ENCODE measurements around the gene STPG3. TPM values are rescaled to one million over a fixed set of nuclear protein-coding genes. Genes with fewer than 3 reads are reported as not detected.

Gene STPG3
- total and polyA plus RNA-seq, 9 of the 15 experiments (the other 6 are each of a cell fraction or from before 2014, with no cell fraction given): not detected

DNA sequence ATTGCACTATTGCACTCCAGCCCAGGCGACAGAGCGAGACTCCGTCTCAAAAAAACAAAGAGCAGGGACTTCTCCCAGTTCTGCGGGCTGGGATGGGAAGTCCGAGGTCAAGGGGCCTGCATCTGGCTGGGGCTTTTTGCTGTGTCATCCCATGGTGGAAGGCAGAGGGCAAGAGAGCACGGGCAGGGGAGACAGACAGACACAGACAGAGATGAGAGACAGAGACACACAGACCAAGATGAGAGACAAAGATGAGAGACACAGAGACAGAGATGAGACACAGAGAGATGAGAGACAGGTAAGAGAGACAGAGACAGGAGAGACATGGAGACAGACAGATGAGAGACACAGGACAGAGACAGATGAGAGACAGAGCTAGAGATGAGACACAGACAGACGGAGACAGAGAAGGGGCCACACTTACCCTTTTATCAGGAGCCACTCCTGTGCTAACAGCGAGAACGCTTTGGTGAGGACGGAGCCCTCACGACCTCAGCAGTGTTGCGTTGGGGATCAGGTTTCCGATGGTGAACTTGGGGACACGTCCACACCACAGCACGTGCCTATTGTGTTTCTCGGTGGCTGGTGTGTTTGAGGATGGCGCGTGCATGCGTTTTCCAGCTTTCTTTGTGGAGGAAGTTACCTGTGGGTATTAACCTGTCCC is 17.6 kb downstream of the STPG3 start (continued):
- TF ChIP-seq, protein P1, sequence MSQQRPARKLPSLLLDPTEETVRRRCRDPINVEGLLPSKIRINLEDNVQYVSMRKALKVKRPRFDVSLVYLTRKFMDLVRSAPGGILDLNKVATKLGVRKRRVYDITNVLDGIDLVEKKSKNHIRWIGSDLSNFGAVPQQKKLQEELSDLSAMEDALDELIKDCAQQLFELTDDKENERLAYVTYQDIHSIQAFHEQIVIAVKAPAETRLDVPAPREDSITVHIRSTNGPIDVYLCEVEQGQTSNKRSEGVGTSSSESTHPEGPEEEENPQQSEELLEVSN (IDR thresholded peaks at IDR 0.05; ENCODE audit: borderline replicate concordance in 1 of 2, extremely low read depth in 1 of 2, insufficient read depth in 1 of 2, insufficient read length in 1 of 2, low read depth in 1 of 2, low read length in 1 of 2, poor library complexity in 1 of 2, severe bottlenecking in 1 of 2): peak; percentile 40 to 49
- TF ChIP-seq BACH1 (tag; IDR thresholded peaks at IDR 0.05) (peak; percentile 67), GABPA (tag; conservative IDR thresholded peaks at IDR 0.05; ENCODE audit: low read depth) (0 out of 2 replicates have a peak, but pooled peaks have one; percentile 1), RBM14 (IDR thresholded peaks at IDR 0.05; ENCODE audit: borderline replicate concordance, insufficient read depth, low read depth, low read length) (no peak), TEAD1 (CRISPR knock-in tag; IDR thresholded peaks at IDR 0.05) (0 out of 4 replicates have a peak, but pooled peaks of 1 of the 2 experiments have one; percentile 36), SRSF7 (optimal IDR thresholded peaks at IDR 0.05; ENCODE audit: low read depth, low read length) (no peak), NR2F6 (CRISPR knock-in tag; IDR thresholded peaks at IDR 0.05) (no peak), NCOA1 (IDR thresholded peaks at IDR 0.05; ENCODE audit: low read depth) (peak; percentile 73), BRD4 (IDR thresholded peaks at IDR 0.05) (no peak), MCM2 (IDR thresholded peaks at IDR 0.05; ENCODE audit: low read depth) (no peak), NONO (IDR thresholded peaks at IDR 0.05; ENCODE audit: low read depth in 2 of 2, low read length in 1 of 2) (no peak), TRIM24 (IDR thresholded peaks at IDR 0.05) (peak; percentile 32 to 70; a peak in 3 of 4 replicates), ZEB2 (IDR thresholded peaks at IDR 0.05) (peak; percentile 67; the same call in 1 of the 2 replicates), EP300 (IDR thresholded peaks at IDR 0.05; ENCODE audit: low read length) (peak; percentile 43; the same call in 1 of the 2 replicates), NFYB (IDR thresholded peaks at IDR 0.05; ENCODE audit: extremely low read depth, insufficient read length) (no peak), SMARCE1 (IDR thresholded peaks at IDR 0.05) (peak; percentile 80), HOXB6 (CRISPR knock-in tag; IDR thresholded peaks at IDR 0.05; ENCODE audit: borderline replicate concordance) (no peak)
- TF ChIP-seq, protein P2, sequence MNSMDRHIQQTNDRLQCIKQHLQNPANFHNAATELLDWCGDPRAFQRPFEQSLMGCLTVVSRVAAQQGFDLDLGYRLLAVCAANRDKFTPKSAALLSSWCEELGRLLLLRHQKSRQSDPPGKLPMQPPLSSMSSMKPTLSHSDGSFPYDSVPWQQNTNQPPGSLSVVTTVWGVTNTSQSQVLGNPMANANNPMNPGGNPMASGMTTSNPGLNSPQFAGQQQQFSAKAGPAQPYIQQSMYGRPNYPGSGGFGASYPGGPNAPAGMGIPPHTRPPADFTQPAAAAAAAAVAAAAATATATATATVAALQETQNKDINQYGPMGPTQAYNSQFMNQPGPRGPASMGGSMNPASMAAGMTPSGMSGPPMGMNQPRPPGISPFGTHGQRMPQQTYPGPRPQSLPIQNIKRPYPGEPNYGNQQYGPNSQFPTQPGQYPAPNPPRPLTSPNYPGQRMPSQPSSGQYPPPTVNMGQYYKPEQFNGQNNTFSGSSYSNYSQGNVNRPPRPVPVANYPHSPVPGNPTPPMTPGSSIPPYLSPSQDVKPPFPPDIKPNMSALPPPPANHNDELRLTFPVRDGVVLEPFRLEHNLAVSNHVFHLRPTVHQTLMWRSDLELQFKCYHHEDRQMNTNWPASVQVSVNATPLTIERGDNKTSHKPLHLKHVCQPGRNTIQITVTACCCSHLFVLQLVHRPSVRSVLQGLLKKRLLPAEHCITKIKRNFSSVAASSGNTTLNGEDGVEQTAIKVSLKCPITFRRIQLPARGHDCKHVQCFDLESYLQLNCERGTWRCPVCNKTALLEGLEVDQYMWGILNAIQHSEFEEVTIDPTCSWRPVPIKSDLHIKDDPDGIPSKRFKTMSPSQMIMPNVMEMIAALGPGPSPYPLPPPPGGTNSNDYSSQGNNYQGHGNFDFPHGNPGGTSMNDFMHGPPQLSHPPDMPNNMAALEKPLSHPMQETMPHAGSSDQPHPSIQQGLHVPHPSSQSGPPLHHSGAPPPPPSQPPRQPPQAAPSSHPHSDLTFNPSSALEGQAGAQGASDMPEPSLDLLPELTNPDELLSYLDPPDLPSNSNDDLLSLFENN (IDR thresholded peaks at IDR 0.05; ENCODE audit: low read depth in 2 of 2, low read length in 2 of 2): no peak
- TF ChIP-seq, protein P3, sequence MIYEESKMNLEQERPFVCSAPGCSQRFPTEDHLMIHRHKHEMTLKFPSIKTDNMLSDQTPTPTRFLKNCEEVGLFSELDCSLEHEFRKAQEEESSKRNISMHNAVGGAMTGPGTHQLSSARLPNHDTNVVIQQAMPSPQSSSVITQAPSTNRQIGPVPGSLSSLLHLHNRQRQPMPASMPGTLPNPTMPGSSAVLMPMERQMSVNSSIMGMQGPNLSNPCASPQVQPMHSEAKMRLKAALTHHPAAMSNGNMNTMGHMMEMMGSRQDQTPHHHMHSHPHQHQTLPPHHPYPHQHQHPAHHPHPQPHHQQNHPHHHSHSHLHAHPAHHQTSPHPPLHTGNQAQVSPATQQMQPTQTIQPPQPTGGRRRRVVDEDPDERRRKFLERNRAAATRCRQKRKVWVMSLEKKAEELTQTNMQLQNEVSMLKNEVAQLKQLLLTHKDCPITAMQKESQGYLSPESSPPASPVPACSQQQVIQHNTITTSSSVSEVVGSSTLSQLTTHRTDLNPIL (CRISPR knock-in tag; IDR thresholded peaks at IDR 0.05): no peak
- TF ChIP-seq, protein P4, sequence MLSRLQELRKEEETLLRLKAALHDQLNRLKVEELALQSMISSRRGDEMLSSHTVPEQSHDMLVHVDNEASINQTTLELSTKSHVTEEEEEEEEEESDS (CRISPR knock-in tag; IDR thresholded peaks at IDR 0.05): no peak
